Endothelial cell of umbilical vein (primary cell): ENCODE measurements around the gene IFI44L. TPM values are rescaled to one million over a fixed set of nuclear protein-coding genes. Genes with fewer than 3 reads are reported as not detected.

Experiments used
- BruUV-seq: library from RNA; stranded (reverse); fragments of 400-500 nt; replicated peaks from 2 replicates; lab custom pipeline; 2021; lab: Mats Ljungman, UMichigan
- CTCF ChIA-PET: fragments of 300-600, 350-600 bp; sonication (Branson Sonifier 250); formaldehyde crosslinking; loops from one replicate; lab custom pipeline; 2021; ENCODE audit warnings: antibody characterized with exemption, inconsistent platforms; lab: Charles Lee
- POLR2A ChIA-PET: fragments of 300-600, 350-600 bp; sonication (Branson Sonifier 250); formaldehyde crosslinking; loops from one replicate; lab custom pipeline; 2021; ENCODE audit warnings: antibody characterized with exemption, inconsistent platforms; lab: Charles Lee
- DNase-seq: peaks from one replicate; pipeline ENCODE4 v3.0.0-alpha.2; 2011; ENCODE audit warnings: low read depth, low spot score
- FAIRE-seq: peaks from 2 replicates; lab custom pipeline; 2011; peaks lifted over from hg19 to GRCh38; lab: Jason Lieb, UNC
- H2AFZ ChIP-seq: 2 replicates; pipeline ENCODE4 v1.6.0; 2012; ENCODE audit warnings: low read depth, low read length, control low read depth, inconsistent platforms
- H3K27ac ChIP-seq: 2 replicates; pipeline ENCODE4 v1.5.1; 2011; ENCODE audit warnings: low read depth, mild to moderate bottlenecking, control low read depth, low read length, moderate library complexity; ENCODE audit not compliant: insufficient read depth
- H3K27me3 ChIP-seq, 2 experiments: 2 replicates each; pipeline versions ENCODE4 v1.6.0 to v1.6.1; 2011; ENCODE audit warnings: low read length in 2 of 2, mixed read lengths in 1 of 2; ENCODE audit not compliant: control insufficient read depth in 2 of 2, insufficient read depth in 2 of 2
- H3K36me3 ChIP-seq, 2 experiments: 2 replicates in 1 of 2; 3 replicates in 1 of 2; pipeline ENCODE4 v1.5.1; 2011; ENCODE audit warnings: low read length in 2 of 2, mild to moderate bottlenecking in 1 of 2, moderate library complexity in 1 of 2; ENCODE audit not compliant: control insufficient read depth in 2 of 2, insufficient read depth in 2 of 2; ENCODE audit errors: extremely low read depth in 1 of 2
- H3K4me1 ChIP-seq: 3 replicates; pipeline ENCODE4 v1.5.1; 2011; ENCODE audit warnings: mild to moderate bottlenecking, low read length; ENCODE audit not compliant: control insufficient read depth, insufficient read depth; ENCODE audit errors: extremely low read depth
- H3K4me2 ChIP-seq: 2 replicates; pipeline ENCODE4 v1.6.1; 2011; ENCODE audit warnings: low read length, control low read depth, mixed read lengths; ENCODE audit not compliant: insufficient read depth
- H3K4me3 ChIP-seq, 3 experiments: fragments of 200-600 bp in 1 of 3; sonication (generic), shearing (Covaris generic) in 1 of 3; replicated peaks in 1 of 3; 2 replicates each; pipeline ENCODE4 v1.5.1; 2011 to 2016; ENCODE audit warnings: control low read depth in 3 of 3, low read length in 3 of 3, mild to moderate bottlenecking in 2 of 3, inconsistent platforms in 1 of 3, low read depth in 1 of 3, moderate library complexity in 1 of 3; ENCODE audit not compliant: insufficient read depth in 1 of 3
- H3K79me2 ChIP-seq: 2 replicates; pipeline ENCODE4 v1.6.0; 2012; ENCODE audit warnings: low read length, inconsistent platforms; ENCODE audit not compliant: control insufficient read depth, insufficient read depth
- H3K9ac ChIP-seq: replicated peaks from 2 replicates; pipeline ENCODE3; 2011; ENCODE audit warnings: low read length, control low read depth; ENCODE audit not compliant: insufficient read depth; ENCODE audit errors: extremely low read depth
- H3K9me1 ChIP-seq: replicated peaks from 3 replicates; pipeline ENCODE4 v1.6.0; 2011; ENCODE audit warnings: mild to moderate bottlenecking, low read length; ENCODE audit not compliant: control insufficient read depth, insufficient read depth; ENCODE audit errors: extremely low read depth
- H3K9me3 ChIP-seq: replicated peaks from 2 replicates; pipeline ENCODE4 v1.5.1; 2012; ENCODE audit warnings: low read length, inconsistent platforms; ENCODE audit not compliant: control insufficient read depth, insufficient read depth
- H4K20me1 ChIP-seq: replicated peaks from 2 replicates; pipeline ENCODE3; 2011; ENCODE audit warnings: mild to moderate bottlenecking, low read length; ENCODE audit not compliant: control insufficient read depth, insufficient read depth; ENCODE audit errors: extremely low read depth
- CTCF ChIP-seq, 2 donors: IDR thresholded peaks; 1 replicate in 1 of 2; 2 replicates in 1 of 2; pipeline ENCODE4 v1.5.1; 2011; ENCODE audit warnings: low read length in 2 of 2, mild to moderate bottlenecking in 2 of 2, moderate library complexity in 2 of 2, control low read depth in 1 of 2, inconsistent platforms in 1 of 2, low read depth in 1 of 2; ENCODE audit not compliant: insufficient read depth in 1 of 2; ENCODE audit errors: extremely low read depth in 1 of 2
- EZH2 ChIP-seq: IDR thresholded peaks from 2 replicates; pipeline ENCODE4 v1.6.1; 2012; ENCODE audit warnings: borderline replicate concordance, low read depth, mild to moderate bottlenecking, moderate library complexity, low read length, inconsistent platforms; ENCODE audit not compliant: severe bottlenecking
- FOS ChIP-seq: IDR thresholded peaks from 2 replicates; pipeline ENCODE4 v1.6.1; 2011; ENCODE audit warnings: mild to moderate bottlenecking, low read length, moderate library complexity, borderline replicate concordance; ENCODE audit not compliant: insufficient read depth
- GATA2 ChIP-seq: IDR thresholded peaks from 2 replicates; pipeline ENCODE4 v1.7.0; 2011; ENCODE audit warnings: low read depth, mild to moderate bottlenecking, moderate library complexity, mixed read lengths, low read length; ENCODE audit not compliant: insufficient read length, insufficient read depth
- JUN ChIP-seq: IDR thresholded peaks from 2 replicates; pipeline ENCODE4 v1.6.1; 2011; ENCODE audit warnings: borderline replicate concordance, low read depth; ENCODE audit not compliant: insufficient read length, insufficient read depth
- MAX ChIP-seq: IDR thresholded peaks from 2 replicates; pipeline ENCODE4 v1.6.1; 2011; ENCODE audit not compliant: insufficient read depth, insufficient read length
- MYC ChIP-seq: IDR thresholded peaks from one replicate; pipeline ENCODE4 v1.6.1; 2011; ENCODE audit warnings: mild to moderate bottlenecking, low read depth, low read length
- POLR2A ChIP-seq: IDR thresholded peaks from 2 replicates; pipeline ENCODE4 v1.6.1; 2012; ENCODE audit warnings: low read depth, mild to moderate bottlenecking, control low read depth, low read length
- POLR2AphosphoS5 ChIP-seq: IDR thresholded peaks from 2 replicates; pipeline ENCODE4 v1.6.1; 2012; ENCODE audit warnings: low read depth, mild to moderate bottlenecking, control low read depth, low read length, moderate library complexity; ENCODE audit not compliant: insufficient read depth
- dilution Hi-C: fragments of 300-500 bp; cut with MboI; formaldehyde crosslinking; loops from one replicate; pipeline ENCODE4 v1.15.0; 2019; ENCODE audit warnings: low sequenced_read_pairs; ENCODE audit not compliant: extremely low pct_ligation_motif_present
- intact Hi-C: fragments of 100-400 bp; cut with micrococcal nuclease; formaldehyde crosslinking; loops from one replicate; pipeline ENCODE4 v1.10.0; 2022
- polyA plus RNA-seq, 4 experiments: library from polyadenylated mRNA; depleted of rRNA in 3 of 4; stranded (reverse) in 3 of 4; unstranded in 1 of 4; fragments of >200 nt; gene quantifications; 2 replicates each; pipeline versions ENCODE4 v1.2.1 to v1.2.3, GENCODE V29; 2011 to 2012; ENCODE audit warnings: missing spikeins in 1 of 4
- total RNA-seq: library from RNA; stranded (reverse); gene quantifications from 2 replicates; pipeline ENCODE4 v1.2.3, GENCODE V29; 2021

Gene IFI44L
- total and polyA plus RNA-seq, 2 donors (not counting 3 experiments of a cell fraction or from before 2014, with no cell fraction given) = 2.8 to 2.9 TPM

- Histone ChIP-seq H3K4me3 (no peak overlapping the region), H3K9me1 (no peaks in the 10 kb centered on the region)
- intact Hi-C loops = no loop called here
These were observed 13.0 kb downstream of the IFI44L start for GRCh38 chr1:78633209-78633608.

More at GRCh38 chr1:78633209-78633608, 13.0 kb downstream of the IFI44L start:
- Histone ChIP-seq H2AFZ (no peak overlapping the region), H3K36me3 (no peaks in the 10 kb centered on the region), H4K20me1 (no peaks in the 10 kb centered on the region), H3K9ac (no peak overlapping the region), H3K4me2 (no peak overlapping the region), H3K4me1 (no peaks in the 10 kb centered on the region), H3K27ac (no peak overlapping the region), H3K79me2 (no peaks in the 10 kb centered on the region), H3K27me3 (no peaks in the 10 kb centered on the region), H3K9me3 (no peaks in the 10 kb centered on the region)
- FAIRE-seq = no peak
- TF ChIP-seq POLR2A (no peak), CTCF (IDR thresholded peaks at IDR 0.05; ENCODE audit: extremely low read depth in 1 of 2, insufficient read depth in 1 of 2, low read depth in 1 of 2, low read length in 2 of 2) (no peak), POLR2AphosphoS5 (no peak), MAX (no peak), EZH2 (no peak), FOS (no peak), MYC (no peak), JUN (no peak), GATA2 (no peak)
- CTCF ChIA-PET = interaction anchor here (1.6 kb wide), 1 partner anchor 16 kb away, joined by 5 read pairs; no protein-coding TSS in a partner anchor
- no TSS peak for BruUV-seq
- dilution Hi-C loops = no loop called here
- POLR2A ChIA-PET = no interaction called here
- no peak for DNase-seq
